Activated B cell treated with CpG ODN at 0.5 μM for 24 hours (primary cell): Measurements from ENCODE around the gene MAML3. TPM values are rescaled to one million over a fixed set of nuclear protein-coding genes. Genes with fewer than 3 reads are reported as not detected.

ENCODE experiments used
- ATAC-seq: fragments of 200-7000 bp; cut with Tn5 transposase; one replicate; pipeline ENCODE4 v1.10.0; 2021; ENCODE audit warnings: low read depth, mild to moderate bottlenecking, moderate library complexity
- CTCF ChIA-PET: fragments of 350-600 bp; sonication (Branson Sonifier 250); formaldehyde crosslinking; loops from one replicate; lab custom pipeline; 2021; ENCODE audit warnings: antibody characterized with exemption; lab: Charles Lee
- POLR2A ChIA-PET: fragments of 350-600 bp; sonication (Branson Sonifier 250); formaldehyde crosslinking; loops from one replicate; lab custom pipeline; 2021; ENCODE audit warnings: antibody characterized with exemption; lab: Charles Lee
- DNase-seq: peaks from one replicate; pipeline ENCODE4 v3.0.0; 2022
- H3K27ac Mint-ChIP-seq: one replicate; pipeline ENCODE4 v1.8.0; 2020; ENCODE audit warnings: mixed read lengths
- H3K27me3 Mint-ChIP-seq: one replicate; pipeline ENCODE4 v1.8.0; 2021; ENCODE audit warnings: mixed read lengths
- H3K36me3 Mint-ChIP-seq: one replicate; pipeline ENCODE4 v1.8.0; 2021; ENCODE audit warnings: low read depth, mixed read lengths
- H3K4me1 Mint-ChIP-seq: one replicate; pipeline ENCODE4 v1.8.0; 2021; ENCODE audit warnings: mixed read lengths
- H3K4me3 Mint-ChIP-seq: one replicate; pipeline ENCODE4 v1.8.0; 2020; ENCODE audit warnings: mild to moderate bottlenecking, mixed read lengths
- H3K9me3 Mint-ChIP-seq: one replicate; pipeline ENCODE4 v1.8.0; 2020; ENCODE audit warnings: mixed read lengths
- intact Hi-C: fragments of 100-400 bp; cut with micrococcal nuclease; formaldehyde crosslinking; loops from one replicate; pipeline ENCODE4 v1.15.1; 2024
- total RNA-seq: library from RNA; stranded (reverse); gene quantifications from 2 replicates; pipeline ENCODE4 v1.2.3, GENCODE V29; 2022
- TF ChIP-seq, protein P1 (sequence below): fragments of 200-600 bp; IDR thresholded peaks from one replicate; pipeline ENCODE4 v1.8.0; 2022; ENCODE audit warnings: antibody characterized with exemption, mild to moderate bottlenecking

The MAML3 gene
- total RNA-seq, 1 donor from 2014 or later = 2.6 TPM

DNA sequence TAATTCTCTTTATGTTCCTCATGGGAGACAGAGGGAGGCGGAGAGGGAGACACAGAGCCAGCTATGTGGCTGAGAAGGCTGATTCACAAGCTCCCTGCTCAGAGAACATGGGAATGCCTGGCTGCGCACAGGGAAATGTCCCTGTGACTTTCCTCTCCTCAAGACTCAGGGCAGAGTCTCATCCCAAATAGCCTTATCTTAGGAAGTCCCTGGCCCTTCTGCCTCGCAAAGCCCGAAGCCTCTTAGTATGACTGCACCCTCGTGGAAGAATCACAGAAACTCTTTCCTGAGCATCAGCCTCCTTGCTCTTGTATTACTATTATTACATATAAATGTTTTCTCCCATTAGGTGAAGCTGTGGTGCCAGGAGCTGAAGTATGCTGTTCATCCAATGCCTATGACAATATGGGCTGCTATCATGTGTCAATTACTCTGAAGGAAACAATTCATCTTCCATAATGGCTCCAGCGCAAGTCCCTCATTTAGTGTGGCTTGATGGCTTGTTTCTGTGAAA is 257.8 kb downstream of the MAML3 start:
- DNase-seq = no peak
- Mint-ChIP-seq H3K36me3 (no peaks in the 10 kb centered on the region), H3K27ac (no peak overlapping the region), H3K9me3 (no peaks in the 10 kb centered on the region), H3K27me3 (no peaks in the 10 kb centered on the region), H3K4me3 (no peak overlapping the region), H3K4me1 (peaks cover 7% of the 10 kb centered on the region)
- TF ChIP-seq, protein P1, sequence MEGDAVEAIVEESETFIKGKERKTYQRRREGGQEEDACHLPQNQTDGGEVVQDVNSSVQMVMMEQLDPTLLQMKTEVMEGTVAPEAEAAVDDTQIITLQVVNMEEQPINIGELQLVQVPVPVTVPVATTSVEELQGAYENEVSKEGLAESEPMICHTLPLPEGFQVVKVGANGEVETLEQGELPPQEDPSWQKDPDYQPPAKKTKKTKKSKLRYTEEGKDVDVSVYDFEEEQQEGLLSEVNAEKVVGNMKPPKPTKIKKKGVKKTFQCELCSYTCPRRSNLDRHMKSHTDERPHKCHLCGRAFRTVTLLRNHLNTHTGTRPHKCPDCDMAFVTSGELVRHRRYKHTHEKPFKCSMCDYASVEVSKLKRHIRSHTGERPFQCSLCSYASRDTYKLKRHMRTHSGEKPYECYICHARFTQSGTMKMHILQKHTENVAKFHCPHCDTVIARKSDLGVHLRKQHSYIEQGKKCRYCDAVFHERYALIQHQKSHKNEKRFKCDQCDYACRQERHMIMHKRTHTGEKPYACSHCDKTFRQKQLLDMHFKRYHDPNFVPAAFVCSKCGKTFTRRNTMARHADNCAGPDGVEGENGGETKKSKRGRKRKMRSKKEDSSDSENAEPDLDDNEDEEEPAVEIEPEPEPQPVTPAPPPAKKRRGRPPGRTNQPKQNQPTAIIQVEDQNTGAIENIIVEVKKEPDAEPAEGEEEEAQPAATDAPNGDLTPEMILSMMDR = no peak
- CTCF ChIA-PET = no interaction called here
- POLR2A ChIA-PET = interaction anchor here (0.7 kb wide), 1 partner anchor 921 kb away, joined by 3 read pairs; no protein-coding TSS in a partner anchor
- intact Hi-C loops = no loop called here
- no peak for ATAC-seq

GRCh38 chr4:139893801-139894200 is 260.2 kb downstream of the MAML3 start:
- intact Hi-C loops = no loop called here
- ChIA-PET CTCF (no interaction called here), POLR2A (no interaction called here)
- Mint-ChIP-seq H3K4me3 (no peak overlapping the region), H3K27me3 (peaks cover 2% of the 10 kb centered on the region), H3K4me1 (peaks cover 10% of the 10 kb centered on the region), H3K36me3 (no peaks in the 10 kb centered on the region), H3K9me3 (no peaks in the 10 kb centered on the region), H3K27ac (no peak overlapping the region)
- no peak for ATAC-seq
- no peak for DNase-seq
- TF ChIP-seq, protein P1 = no peak

DNA sequence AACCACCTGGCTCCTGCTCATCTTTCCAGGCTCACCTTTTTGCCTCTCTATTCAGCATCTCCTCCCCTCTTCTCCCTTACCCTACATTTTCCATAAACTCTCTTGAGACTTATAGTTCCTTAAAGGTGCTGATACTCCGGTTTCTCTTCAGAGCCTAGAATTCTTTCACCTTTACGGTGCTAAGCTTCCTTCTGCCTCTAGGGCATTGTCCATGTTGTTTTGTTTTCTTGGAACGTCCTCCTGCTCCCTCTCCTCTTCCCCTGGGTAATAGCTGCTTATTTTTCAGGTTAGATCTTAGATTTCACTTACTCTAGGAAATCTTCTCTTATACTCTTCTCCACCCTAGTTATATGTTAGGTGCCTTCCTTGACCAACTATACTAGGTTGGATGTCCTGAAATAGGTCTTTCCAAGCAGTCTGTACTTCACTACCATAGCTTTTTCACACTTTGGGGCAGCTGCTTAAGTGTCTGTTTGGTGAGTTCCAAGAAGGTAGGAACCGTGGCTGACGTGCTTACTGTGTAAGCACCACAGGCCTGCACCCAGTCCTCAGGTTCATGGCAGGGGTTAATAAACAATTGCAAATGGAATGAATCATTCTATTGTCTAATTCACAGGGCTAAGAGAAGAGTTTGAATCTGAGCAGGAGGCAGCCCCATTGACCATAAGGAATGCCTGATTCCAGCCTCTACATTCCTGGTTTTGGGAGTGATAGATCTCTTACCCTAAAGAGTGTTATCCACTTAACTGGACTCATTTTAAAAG is 260.8 kb downstream of the MAML3 start:
- ChIA-PET POLR2A (no interaction called here), CTCF (no interaction called here)
- Mint-ChIP-seq H3K36me3 (no peaks in the 10 kb centered on the region), H3K4me1 (peaks cover 7% of the 10 kb centered on the region), H3K27me3 (peaks cover 2% of the 10 kb centered on the region), H3K27ac (no peak overlapping the region), H3K9me3 (no peaks in the 10 kb centered on the region), H3K4me3 (no peak overlapping the region)
- intact Hi-C loops = no loop called here
- TF ChIP-seq, protein P1 = no peak
- ATAC-seq = no peak
- DNase-seq = no peak

GRCh38 chr4:139890816-139891215 is 263.2 kb downstream of the MAML3 start:
- ChIA-PET CTCF (no interaction called here), POLR2A (no interaction called here)
- Mint-ChIP-seq H3K36me3 (no peaks in the 10 kb centered on the region), H3K4me3 (no peak overlapping the region), H3K9me3 (no peaks in the 10 kb centered on the region), H3K27ac (no peak overlapping the region), H3K27me3 (peaks cover 2% of the 10 kb centered on the region), H3K4me1 (peaks cover 14% of the 10 kb centered on the region)
- intact Hi-C loops = no loop called here
- DNase-seq (no peak), ATAC-seq (no peak)
- TF ChIP-seq, protein P1 = no peak

- intact Hi-C loops = no loop called here
- Mint-ChIP-seq H3K4me1 (peaks cover 14% of the 10 kb centered on the region), H3K36me3 (no peaks in the 10 kb centered on the region), H3K27ac (no peak overlapping the region), H3K9me3 (no peaks in the 10 kb centered on the region), H3K4me3 (no peak overlapping the region), H3K27me3 (peaks cover 2% of the 10 kb centered on the region)
- ChIA-PET CTCF (no interaction called here), POLR2A (no interaction called here)
- TF ChIP-seq, protein P1 = no peak
- DNase-seq (no peak), ATAC-seq (no peak)
Observed at GRCh38 chr4:139889901-139890300, 264.1 kb downstream of the MAML3 start.
